Esophagus squamous epithelium (tissue), 5 donors: ENCODE measurements around the gene RIPOR2. TPM values are rescaled to one million over a fixed set of nuclear protein-coding genes. Genes with fewer than 3 reads are reported as not detected.

Source experiments
- DNase-seq: peaks from one replicate; lab custom pipeline; 2025; lab: John Stamatoyannopoulos, UW
- H3K27ac ChIP-seq, 4 donors: fragments of 200-600 bp; sonication (generic); one replicate each; pipeline ENCODE4 v1.5.1; 2016 to 2019; ENCODE audit warnings: mild to moderate bottlenecking in 1 of 4
- H3K27me3 ChIP-seq, 4 donors: fragments of 200-600 bp; sonication (generic); 1 replicate in 3 of 4; 2 replicates in 1 of 4; pipeline versions ENCODE4 v1.5.1 to v1.6.0; 2017 to 2021; ENCODE audit warnings: antibody characterized with exemption in 1 of 4
- H3K36me3 ChIP-seq, 3 donors: fragments of 200-600 bp; sonication (generic); one replicate each; pipeline ENCODE4 v1.5.1; 2016 to 2019
- H3K4me1 ChIP-seq, 3 donors: fragments of 200-600 bp; sonication (generic); one replicate each; pipeline ENCODE4 v1.5.1; 2017 to 2019
- H3K4me3 ChIP-seq, 4 donors: fragments of 200-600 bp; sonication (generic); 1 replicate in 3 of 4; 2 replicates in 1 of 4; pipeline ENCODE4 v1.5.1; 2016 to 2019; ENCODE audit warnings: mild to moderate bottlenecking in 2 of 4, moderate library complexity in 1 of 4
- H3K9me3 ChIP-seq, 3 donors: fragments of 200-600 bp; sonication (generic); one replicate each; pipeline ENCODE4 v1.5.1; 2016 to 2019
- POLR2A ChIP-seq, 4 donors: fragments of 450-650 bp; IDR thresholded peaks; one replicate each; pipeline ENCODE4 v1.6.1; 2017; ENCODE audit warnings: antibody characterized with exemption in 4 of 4, mild to moderate bottlenecking in 4 of 4, moderate library complexity in 3 of 4
- WGBS, 2 donors: methylation state at CpG; one replicate each; pipeline ENCODE4 v1.1.5; 2018; 5-methylcytosine and 5-hydroxymethylcytosine counted together
- intact Hi-C: fragments of 100-400 bp; cut with DNase I; formaldehyde crosslinking; loops from one replicate; pipeline ENCODE4 v1.15.0; 2022
- total RNA-seq, 4 donors: library from RNA; depleted of rRNA; stranded (reverse); fragments of >200 nt; gene quantifications; one replicate each; pipeline ENCODE4 v1.1.0, GENCODE V29; 2016
- TF ChIP-seq, protein P1 (sequence below), 6 experiments: fragments of 450-650 bp in 4 of 6; fragments of 200-600 bp in 2 of 6; sonication (generic) in 2 of 6; IDR thresholded peaks; one replicate each; pipeline ENCODE4 v1.5.1; 2016 to 2019; ENCODE audit warnings: antibody characterized with exemption in 6 of 6, mild to moderate bottlenecking in 4 of 6, moderate library complexity in 4 of 6
- donor health status: DM: yes; HTN: yes; CAD: no.

The RIPOR2 gene
- total RNA-seq, 4 donors from 2014 or later = 0.83 to 4.4 (median 3.3) TPM

DNA sequence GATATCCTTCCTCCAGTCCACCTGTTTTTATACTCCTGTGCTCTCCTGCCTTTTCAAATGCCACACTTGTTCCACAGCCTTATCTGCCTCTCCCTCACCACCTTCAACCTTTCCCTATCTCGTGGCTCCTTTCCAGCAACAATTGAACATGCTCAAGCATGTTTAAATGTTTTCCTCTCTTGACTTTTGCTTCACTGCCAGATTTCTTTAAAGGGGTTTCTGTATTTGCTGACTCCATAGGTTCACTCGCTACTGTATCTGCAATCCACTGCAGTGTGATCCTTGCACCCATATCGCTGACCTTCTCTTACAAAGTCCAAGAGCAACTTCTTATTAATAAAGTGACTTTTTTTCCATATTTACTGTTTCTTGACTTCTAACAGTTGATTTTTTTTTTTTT, 172.2 kb downstream of the RIPOR2 start:
- H3K36me3 ChIP-seq = no peaks in the 10 kb centered on the region
- DNase-seq = no peak
- no peak overlapping the region for H3K27ac ChIP-seq
- intact Hi-C loops = loop anchor here (10.0 kb wide), 1 partner anchor 49 kb away; the partner anchor contains the start of gene C6orf62
- WGBS, 2 donors = 56 to 57% methylated on average over 3 of the region's 3 CpGs
- TF ChIP-seq, protein P1, sequence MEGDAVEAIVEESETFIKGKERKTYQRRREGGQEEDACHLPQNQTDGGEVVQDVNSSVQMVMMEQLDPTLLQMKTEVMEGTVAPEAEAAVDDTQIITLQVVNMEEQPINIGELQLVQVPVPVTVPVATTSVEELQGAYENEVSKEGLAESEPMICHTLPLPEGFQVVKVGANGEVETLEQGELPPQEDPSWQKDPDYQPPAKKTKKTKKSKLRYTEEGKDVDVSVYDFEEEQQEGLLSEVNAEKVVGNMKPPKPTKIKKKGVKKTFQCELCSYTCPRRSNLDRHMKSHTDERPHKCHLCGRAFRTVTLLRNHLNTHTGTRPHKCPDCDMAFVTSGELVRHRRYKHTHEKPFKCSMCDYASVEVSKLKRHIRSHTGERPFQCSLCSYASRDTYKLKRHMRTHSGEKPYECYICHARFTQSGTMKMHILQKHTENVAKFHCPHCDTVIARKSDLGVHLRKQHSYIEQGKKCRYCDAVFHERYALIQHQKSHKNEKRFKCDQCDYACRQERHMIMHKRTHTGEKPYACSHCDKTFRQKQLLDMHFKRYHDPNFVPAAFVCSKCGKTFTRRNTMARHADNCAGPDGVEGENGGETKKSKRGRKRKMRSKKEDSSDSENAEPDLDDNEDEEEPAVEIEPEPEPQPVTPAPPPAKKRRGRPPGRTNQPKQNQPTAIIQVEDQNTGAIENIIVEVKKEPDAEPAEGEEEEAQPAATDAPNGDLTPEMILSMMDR (IDR thresholded peaks at IDR 0.05) = no peak
- TF ChIP-seq POLR2A (IDR thresholded peaks at IDR 0.05) = no peak
- H3K4me1 ChIP-seq = no peaks in the 10 kb centered on the region
- no peak overlapping the region for H3K4me3 ChIP-seq
- H3K27me3 ChIP-seq = no peaks in the 10 kb centered on the region
- no peaks in the 10 kb centered on the region for H3K9me3 ChIP-seq

DNA sequence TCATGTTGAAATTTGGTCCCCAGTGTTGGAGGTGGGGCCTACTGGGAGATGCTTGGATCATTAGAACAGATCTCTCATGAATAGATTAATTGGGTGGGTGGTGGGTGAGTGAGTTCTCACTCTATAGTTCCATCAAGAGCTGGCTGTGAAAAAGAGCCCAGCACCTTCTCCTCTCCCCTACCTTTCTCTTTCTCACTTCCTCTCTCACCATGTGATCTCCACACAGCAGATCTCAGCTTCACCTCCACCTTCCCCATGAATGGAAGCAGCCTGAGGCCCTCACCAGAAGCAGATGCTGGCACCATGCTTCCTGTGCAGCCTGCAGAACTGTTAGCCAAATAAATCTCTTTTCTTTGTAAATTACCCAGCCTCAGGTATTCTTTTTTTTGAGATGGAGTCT, 173.9 kb downstream of the RIPOR2 start:
- H3K27me3 ChIP-seq = no peaks in the 10 kb centered on the region
- H3K27ac ChIP-seq = no peak overlapping the region
- no peak overlapping the region for H3K4me3 ChIP-seq
- no peaks in the 10 kb centered on the region for H3K4me1 ChIP-seq
- intact Hi-C loops = loop anchor here (10.0 kb wide), 1 partner anchor 47 kb away; the partner anchor contains the start of gene C6orf62
- no peak for TF ChIP-seq POLR2A (IDR thresholded peaks at IDR 0.05)
- TF ChIP-seq, protein P1 (IDR thresholded peaks at IDR 0.05) = no peak
- H3K36me3 ChIP-seq = no peaks in the 10 kb centered on the region
- DNase-seq = no peak
- H3K9me3 ChIP-seq = no peaks in the 10 kb centered on the region

DNA sequence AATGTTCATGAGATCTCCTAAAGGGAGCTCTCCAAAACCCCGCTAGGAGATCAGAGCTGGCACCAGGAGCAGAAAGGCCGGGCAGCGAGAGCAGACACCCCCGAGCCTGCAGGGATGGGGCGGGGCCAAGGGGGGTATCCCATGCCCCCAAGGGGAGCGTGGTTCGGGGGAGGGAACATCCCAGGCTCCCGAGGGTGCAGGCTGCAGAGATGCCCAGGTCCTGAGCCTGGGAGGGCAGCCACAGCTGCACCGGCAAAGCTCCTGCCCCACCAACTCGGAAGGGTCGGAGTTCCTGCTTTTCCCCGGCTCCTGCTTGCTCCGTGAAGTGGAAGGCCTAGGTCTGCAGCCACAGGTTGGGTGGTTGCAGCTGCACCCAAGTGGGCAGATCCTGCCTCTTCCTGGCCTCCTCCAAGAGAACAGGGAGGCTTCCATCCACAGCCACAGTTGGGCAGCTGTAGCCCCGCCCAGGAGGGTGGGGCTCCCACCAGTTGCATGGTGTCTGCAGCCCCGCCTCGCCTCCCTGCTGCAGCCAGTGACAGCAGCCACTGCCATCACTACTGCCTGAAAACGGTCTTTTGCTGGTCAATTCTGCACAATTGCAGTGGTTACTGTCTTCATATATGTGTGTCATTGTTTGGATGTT, 174.4 kb downstream of the RIPOR2 start:
- H3K36me3 ChIP-seq = no peaks in the 10 kb centered on the region
- TF ChIP-seq, protein P1 (IDR thresholded peaks at IDR 0.05) = no peak
- no peak for TF ChIP-seq POLR2A (IDR thresholded peaks at IDR 0.05)
- H3K27me3 ChIP-seq = no peaks in the 10 kb centered on the region
- H3K27ac ChIP-seq = no peak overlapping the region
- intact Hi-C loops = loop anchor here (10.0 kb wide), 1 partner anchor 47 kb away; the partner anchor contains the start of gene C6orf62
- no peaks in the 10 kb centered on the region for H3K4me1 ChIP-seq
- H3K9me3 ChIP-seq = no peaks in the 10 kb centered on the region
- no peak overlapping the region for H3K4me3 ChIP-seq
- no peak for DNase-seq
- 76 to 78% methylated on average over 8 of the region's 17 CpGs for WGBS, 2 donors

DNA sequence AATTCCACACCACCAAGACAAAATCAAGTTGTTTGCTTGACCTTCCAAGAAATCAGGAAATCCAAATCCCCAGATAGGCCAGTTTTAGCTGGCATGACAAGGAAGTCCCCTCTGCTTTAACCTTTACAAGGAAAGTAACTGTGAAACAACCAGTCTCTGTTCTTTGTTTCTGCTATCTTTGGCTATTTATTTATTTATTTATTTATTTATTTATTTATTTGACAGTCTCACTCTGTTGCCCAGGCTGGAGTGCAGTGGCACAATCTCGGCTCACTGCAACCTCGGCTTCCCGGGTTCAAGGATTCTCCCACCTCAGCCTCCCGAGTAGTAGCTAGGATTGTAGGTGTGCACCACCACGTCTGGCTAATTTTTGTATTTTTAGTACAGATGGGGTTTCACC, 175.6 kb downstream of the RIPOR2 start:
- H3K27ac ChIP-seq = no peak overlapping the region
- no peak for TF ChIP-seq POLR2A (IDR thresholded peaks at IDR 0.05)
- TF ChIP-seq, protein P1 (IDR thresholded peaks at IDR 0.05) = no peak
- H3K9me3 ChIP-seq = no peaks in the 10 kb centered on the region
- WGBS, 2 donors = 94 to 95% methylated on average over 5 of the region's 5 CpGs
- H3K27me3 ChIP-seq = no peaks in the 10 kb centered on the region
- H3K4me1 ChIP-seq = no peaks in the 10 kb centered on the region
- intact Hi-C loops = loop anchor here (10.0 kb wide), 1 partner anchor 45 kb away; the partner anchor contains the start of gene C6orf62
- DNase-seq = no peak
- no peak overlapping the region for H3K4me3 ChIP-seq
- no peaks in the 10 kb centered on the region for H3K36me3 ChIP-seq

DNA sequence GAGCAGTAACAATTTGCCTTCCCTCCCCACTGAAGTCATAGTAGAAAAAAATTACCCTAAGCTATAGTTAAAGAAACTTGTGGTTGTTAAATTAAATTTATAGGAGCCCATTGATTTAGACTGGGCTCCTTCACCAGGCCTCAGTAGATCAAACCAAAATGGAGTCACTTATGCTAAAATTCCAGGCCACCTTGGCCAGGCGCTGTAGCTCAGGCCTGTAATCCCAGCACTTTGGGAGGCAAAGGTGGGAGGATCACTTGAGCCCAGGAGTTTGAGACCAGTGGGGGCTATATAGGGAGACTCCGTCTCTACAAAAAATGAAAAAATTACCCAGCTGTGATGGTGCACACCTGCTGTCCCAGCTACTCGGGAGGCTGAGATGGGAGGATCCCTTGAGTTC, 176.0 kb downstream of the RIPOR2 start:
- Histone ChIP-seq H3K27me3 (no peaks in the 10 kb centered on the region), H3K4me3 (no peak overlapping the region), H3K9me3 (no peaks in the 10 kb centered on the region), H3K27ac (no peak overlapping the region), H3K4me1 (no peaks in the 10 kb centered on the region), H3K36me3 (no peaks in the 10 kb centered on the region)
- DNase-seq = no peak
- TF ChIP-seq, protein P1 (IDR thresholded peaks at IDR 0.05) = no peak
- TF ChIP-seq POLR2A (IDR thresholded peaks at IDR 0.05) = no peak
- intact Hi-C loops = loop anchor here (10.0 kb wide), 1 partner anchor 45 kb away; the partner anchor contains the start of gene C6orf62
- WGBS, 2 donors = 88 to 97% methylated on average over 2 to 3 of the region's 3 CpGs
